ENCODE data around the gene ERBB4.

DNA sequence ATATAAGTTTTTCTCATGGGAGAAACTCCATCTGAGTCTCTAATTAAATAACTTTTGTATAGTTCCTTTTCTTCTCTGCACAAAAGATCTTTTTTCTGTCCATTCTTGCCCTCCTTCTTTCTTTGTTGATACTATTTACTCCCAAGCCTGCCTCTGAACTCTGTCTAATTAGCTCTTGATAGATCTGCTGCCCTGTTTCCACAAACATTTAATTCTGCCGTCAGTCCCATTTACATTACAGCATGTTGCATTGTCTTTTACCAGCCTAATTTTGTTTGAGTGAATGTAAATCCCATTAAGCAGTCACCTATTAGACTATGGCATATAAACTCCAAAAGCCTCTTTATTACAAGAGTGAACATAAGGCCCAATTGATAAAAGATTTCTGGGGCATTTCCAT, 254.4 kb downstream of the ERBB4 start:
- TF ChIP-seq POLR2A (IDR thresholded peaks at IDR 0.05), result no peak
- TF ChIP-seq, protein P1, sequence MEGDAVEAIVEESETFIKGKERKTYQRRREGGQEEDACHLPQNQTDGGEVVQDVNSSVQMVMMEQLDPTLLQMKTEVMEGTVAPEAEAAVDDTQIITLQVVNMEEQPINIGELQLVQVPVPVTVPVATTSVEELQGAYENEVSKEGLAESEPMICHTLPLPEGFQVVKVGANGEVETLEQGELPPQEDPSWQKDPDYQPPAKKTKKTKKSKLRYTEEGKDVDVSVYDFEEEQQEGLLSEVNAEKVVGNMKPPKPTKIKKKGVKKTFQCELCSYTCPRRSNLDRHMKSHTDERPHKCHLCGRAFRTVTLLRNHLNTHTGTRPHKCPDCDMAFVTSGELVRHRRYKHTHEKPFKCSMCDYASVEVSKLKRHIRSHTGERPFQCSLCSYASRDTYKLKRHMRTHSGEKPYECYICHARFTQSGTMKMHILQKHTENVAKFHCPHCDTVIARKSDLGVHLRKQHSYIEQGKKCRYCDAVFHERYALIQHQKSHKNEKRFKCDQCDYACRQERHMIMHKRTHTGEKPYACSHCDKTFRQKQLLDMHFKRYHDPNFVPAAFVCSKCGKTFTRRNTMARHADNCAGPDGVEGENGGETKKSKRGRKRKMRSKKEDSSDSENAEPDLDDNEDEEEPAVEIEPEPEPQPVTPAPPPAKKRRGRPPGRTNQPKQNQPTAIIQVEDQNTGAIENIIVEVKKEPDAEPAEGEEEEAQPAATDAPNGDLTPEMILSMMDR (IDR thresholded peaks at IDR 0.05), result no peak

All from uterus (tissue), 2 donors.